Mucosa of gallbladder (tissue), 1 donor: ENCODE results near the gene HEMGN. TPM values are rescaled to one million over a fixed set of nuclear protein-coding genes. Genes with fewer than 3 reads are reported as not detected.
A peak's percentile ranks its signal among the peaks of the same experiment; 100 is the strongest.
"Not testable (repeated sequence)": the region's sequence is repeated elsewhere in the genome, so short reads cannot be mapped to it uniquely, and the experiment has no call there.

ENCODE experiments used
- DNase-seq: peaks from one replicate; pipeline ENCODE4 v3.0.0-alpha.2; 2020; ENCODE audit warnings: low spot score
- total RNA-seq: library from RNA; stranded (reverse); gene quantifications from one replicate; pipeline ENCODE4 v1.2.1, GENCODE V29; 2021
- donor health status: DM: no; HTN: no; CAD: no.

Gene HEMGN
- 0.14 TPM for total RNA-seq

- no peak for DNase-seq
Observed at GRCh38 chr9:97938081-97938644, at the start of gene HEMGN. Gene HEMGN (minus strand): TSS chr9:97938172. CDS start chr9:97938136, 36 bp downstream.

- DNase-seq: no peak
Observed at GRCh38 chr9:97987487-97987886, 49.5 kb upstream of the HEMGN start.

GRCh38 chr9:97985058-97985861 is 47.3 kb upstream of the HEMGN start:
- no peak for DNase-seq

GRCh38 chr9:97984188-97985057 is 46.5 kb upstream of the HEMGN start:
- DNase-seq: peak; percentile 65

GRCh38 chr9:97983589-97984187 is 45.7 kb upstream of the HEMGN start:
- DNase-seq: peak; percentile 37

GRCh38 chr9:97982683-97983588 is 45.0 kb upstream of the HEMGN start, which contains the start of gene ANP32B:
Gene ANP32B (plus strand): TSS chr9:97983341. CDS start chr9:97983556, 215 bp downstream.
- DNase-seq: peak; percentile 91

GRCh38 chr9:97981846-97982682 is 44.1 kb upstream of the HEMGN start:
- no peak for DNase-seq

GRCh38 chr9:97980918-97981845 is 43.2 kb upstream of the HEMGN start:
- DNase-seq: no peak

- no peak for DNase-seq
Observed at GRCh38 chr9:97980479-97980803, 42.5 kb upstream of the HEMGN start.

- no peak for DNase-seq
Observed at GRCh38 chr9:97979788-97980478, 42.0 kb upstream of the HEMGN start.

- DNase-seq: no peak
Observed at GRCh38 chr9:97978371-97979130, 40.6 kb upstream of the HEMGN start.

- DNase-seq: not testable (repeated sequence)
Observed at GRCh38 chr9:97976633-97977032, 38.7 kb upstream of the HEMGN start.

- no peak for DNase-seq
Observed at GRCh38 chr9:97975376-97975775, 37.4 kb upstream of the HEMGN start.

GRCh38 chr9:97972753-97973152 is 34.8 kb upstream of the HEMGN start:
- no peak for DNase-seq

- no peak for DNase-seq
Observed at GRCh38 chr9:97970165-97970564, 32.2 kb upstream of the HEMGN start.

GRCh38 chr9:97969014-97969413 is 31.0 kb upstream of the HEMGN start:
- no peak for DNase-seq

GRCh38 chr9:97966493-97966892 is 28.5 kb upstream of the HEMGN start:
- no peak for DNase-seq

GRCh38 chr9:97964901-97965300 is 26.9 kb upstream of the HEMGN start:
- no peak for DNase-seq
